HG03064 (cell line): ENCODE data around the gene GABBR2.

Experiments
- ATAC-seq: cut with Tn5 transposase; IDR thresholded peaks from one replicate; pipeline ENCODE4 v1.9.1; 2021; ENCODE audit warnings: low read depth; ENCODE audit not compliant: unreplicated experiment

GABBR2 gene

DNA sequence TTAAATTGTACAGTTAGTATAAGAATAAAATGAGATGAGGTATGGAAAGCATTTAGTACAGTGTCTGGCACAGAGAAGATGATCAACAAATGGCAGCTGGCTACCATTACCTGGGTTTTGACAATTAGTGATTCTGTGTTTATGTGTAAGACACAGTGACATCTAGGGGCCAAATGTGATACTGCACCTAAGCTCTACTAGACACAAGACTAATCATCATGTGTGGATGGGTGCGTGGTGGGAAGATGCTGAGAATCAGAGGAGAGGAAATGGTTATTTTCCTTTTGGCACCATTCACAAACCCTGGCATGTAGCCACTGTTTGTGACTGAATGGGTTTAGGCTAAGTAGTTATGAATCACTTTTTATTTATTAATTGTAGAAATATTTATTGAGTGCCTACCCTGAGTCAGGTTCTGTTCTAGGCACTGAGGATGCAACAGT lies 343.5 kb downstream of the GABBR2 start:
- ATAC-seq = no peak

DNA sequence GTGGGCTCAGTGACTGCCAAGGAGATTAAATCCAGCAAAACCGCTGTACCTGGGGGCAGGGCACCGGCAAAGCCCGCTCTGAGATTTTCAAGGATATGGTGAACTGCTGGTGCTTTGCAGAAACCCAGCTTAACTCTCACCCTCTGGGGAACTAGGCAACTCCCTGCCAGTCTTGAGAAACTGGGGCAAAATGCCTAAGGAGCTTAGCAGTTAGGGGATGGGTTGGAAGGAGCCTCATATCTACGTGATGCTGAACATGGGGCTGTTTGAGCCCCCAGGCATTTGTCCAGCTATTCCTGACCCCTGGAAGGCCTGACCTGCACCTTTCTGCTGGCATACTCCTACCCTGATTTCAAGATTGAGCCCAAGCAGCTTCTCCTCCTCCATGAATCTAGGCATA lies 344.6 kb downstream of the GABBR2 start:
- no peak for ATAC-seq

- ATAC-seq = no peak
Observed at GRCh38 chr9:98363644-98364043, 345.1 kb downstream of the GABBR2 start.

- ATAC-seq = no peak
Observed at GRCh38 chr9:98362624-98363252, 346.0 kb downstream of the GABBR2 start.

DNA sequence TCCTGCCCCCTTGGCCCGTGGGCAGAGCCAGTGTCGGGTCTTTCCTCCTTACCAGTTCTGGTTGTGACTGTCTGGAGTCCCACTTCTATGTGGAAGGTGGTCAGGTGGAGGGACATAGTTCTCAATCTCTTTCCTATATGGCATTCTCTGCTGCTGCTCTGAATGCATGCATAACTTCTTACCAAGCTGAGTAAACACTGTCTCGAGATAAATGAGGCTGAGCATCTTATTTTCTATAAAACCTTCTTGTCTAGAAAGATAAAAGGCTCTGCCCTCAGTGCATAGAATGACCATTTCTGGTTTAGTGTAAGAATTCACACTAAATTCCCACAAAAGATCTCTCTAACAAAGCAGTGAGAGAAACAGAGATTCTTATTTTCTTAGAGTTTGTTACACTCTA lies 347.1 kb downstream of the GABBR2 start:
- ATAC-seq = no peak

- ATAC-seq = no peak
Observed at GRCh38 chr9:98360176-98360708, 348.5 kb downstream of the GABBR2 start.

DNA sequence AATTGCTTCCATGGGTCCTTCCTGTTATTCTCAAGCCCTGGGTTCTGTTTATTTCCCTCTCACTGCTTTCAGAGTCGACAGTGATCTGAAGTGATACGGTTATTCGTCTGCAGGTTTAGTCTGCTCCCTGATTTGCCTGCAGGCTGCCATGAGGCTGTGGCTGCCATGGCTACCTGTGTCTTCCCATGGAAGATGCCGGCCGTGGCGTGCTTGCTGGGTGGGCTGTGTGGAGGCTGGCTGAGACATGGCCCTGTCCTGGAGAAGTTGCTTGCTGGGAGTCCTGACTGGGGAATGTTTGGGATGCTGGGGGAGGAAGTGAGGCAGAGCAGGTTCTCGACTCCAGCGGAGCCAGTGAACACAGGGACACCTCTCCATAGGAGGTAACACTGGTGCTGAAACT lies 349.2 kb downstream of the GABBR2 start:
- ATAC-seq = no peak

- no peak for ATAC-seq
Observed at GRCh38 chr9:98357921-98358535, 350.7 kb downstream of the GABBR2 start.

DNA sequence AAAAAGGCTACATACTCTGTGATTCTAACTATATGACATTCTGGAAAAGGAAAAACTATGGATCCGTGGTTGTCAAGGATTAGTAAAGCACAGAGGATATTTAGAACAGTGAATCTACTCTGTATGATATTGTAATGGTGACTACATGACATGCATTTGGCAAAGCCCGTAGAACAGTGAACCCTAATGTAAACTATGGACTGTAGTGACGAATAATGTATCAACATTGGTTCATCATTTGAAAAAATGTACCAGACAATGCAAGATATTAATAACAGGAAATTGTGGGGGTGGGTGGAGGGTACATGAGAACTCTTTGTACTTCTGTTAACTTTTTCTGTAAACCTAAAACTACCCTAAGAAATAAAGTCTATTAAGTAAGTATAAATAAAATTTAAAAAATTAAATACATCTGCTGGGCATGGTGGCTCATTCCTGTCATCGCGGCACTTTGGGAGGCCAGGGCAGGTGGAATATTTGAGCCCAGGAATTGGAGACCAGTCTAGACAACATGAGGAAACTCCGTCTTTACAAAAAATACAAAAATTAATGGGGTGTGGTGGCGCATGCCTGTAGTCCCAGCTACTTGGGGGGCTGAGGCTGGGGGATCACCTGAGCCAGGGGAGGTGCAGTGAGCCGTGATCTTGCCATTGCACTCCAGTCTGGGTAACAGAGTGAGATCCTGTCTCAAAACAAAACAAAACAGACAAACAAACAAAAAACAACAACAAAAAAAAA lies 351.6 kb downstream of the GABBR2 start:
- ATAC-seq = no peak

- no peak for ATAC-seq
Observed at GRCh38 chr9:98356326-98356725, 352.4 kb downstream of the GABBR2 start.

- ATAC-seq = no peak
Observed at GRCh38 chr9:98351370-98351769, 357.4 kb downstream of the GABBR2 start.

GRCh38 chr9:98347642-98348041 lies 361.1 kb downstream of the GABBR2 start:
- no peak for ATAC-seq

DNA sequence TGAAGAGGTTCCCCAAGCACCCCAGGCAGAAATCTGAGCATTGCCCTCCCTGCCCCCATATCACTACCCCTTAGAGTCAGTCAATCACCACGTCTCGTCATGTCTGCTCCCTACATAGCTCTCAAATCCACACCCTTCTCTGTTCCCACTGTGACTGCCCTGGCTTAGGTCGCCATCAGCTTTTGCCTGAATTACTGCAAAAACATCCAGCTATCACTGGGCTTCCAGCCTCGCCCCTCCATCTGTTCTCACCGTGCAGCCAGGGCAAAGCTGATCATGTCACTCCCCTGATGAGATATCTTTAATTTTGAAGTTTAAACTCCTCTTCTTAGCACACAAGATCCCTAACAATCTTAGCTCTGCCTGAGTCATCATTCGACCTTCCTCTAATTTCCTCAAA lies 363.7 kb downstream of the GABBR2 start:
- no peak for ATAC-seq

DNA sequence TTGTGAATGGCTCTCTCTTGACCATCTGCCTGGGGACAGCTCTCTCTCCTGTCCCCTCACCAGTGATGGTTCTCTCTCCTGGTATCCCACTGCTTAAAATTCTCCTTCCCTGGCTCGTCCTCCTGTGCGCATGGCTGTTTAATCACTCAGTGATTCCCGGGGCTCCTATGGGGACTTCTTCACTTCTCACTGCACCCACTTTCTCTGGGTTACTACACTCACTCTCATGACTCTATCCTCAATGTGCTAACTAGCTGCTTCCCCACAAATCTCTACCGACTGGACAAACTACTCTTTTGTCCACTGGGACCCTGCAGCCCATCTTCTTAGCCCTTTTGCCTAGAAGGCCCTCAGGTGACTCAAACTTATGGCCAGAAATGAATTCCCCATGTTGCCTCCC lies 364.2 kb downstream of the GABBR2 start:
- ATAC-seq = no peak

GRCh38 chr9:98342820-98343210 lies 365.9 kb downstream of the GABBR2 start:
- ATAC-seq = no peak

- ATAC-seq = no peak
Observed at GRCh38 chr9:98342098-98342819, 366.5 kb downstream of the GABBR2 start.

- ATAC-seq = no peak
Observed at GRCh38 chr9:98341157-98342097, 367.3 kb downstream of the GABBR2 start.

DNA sequence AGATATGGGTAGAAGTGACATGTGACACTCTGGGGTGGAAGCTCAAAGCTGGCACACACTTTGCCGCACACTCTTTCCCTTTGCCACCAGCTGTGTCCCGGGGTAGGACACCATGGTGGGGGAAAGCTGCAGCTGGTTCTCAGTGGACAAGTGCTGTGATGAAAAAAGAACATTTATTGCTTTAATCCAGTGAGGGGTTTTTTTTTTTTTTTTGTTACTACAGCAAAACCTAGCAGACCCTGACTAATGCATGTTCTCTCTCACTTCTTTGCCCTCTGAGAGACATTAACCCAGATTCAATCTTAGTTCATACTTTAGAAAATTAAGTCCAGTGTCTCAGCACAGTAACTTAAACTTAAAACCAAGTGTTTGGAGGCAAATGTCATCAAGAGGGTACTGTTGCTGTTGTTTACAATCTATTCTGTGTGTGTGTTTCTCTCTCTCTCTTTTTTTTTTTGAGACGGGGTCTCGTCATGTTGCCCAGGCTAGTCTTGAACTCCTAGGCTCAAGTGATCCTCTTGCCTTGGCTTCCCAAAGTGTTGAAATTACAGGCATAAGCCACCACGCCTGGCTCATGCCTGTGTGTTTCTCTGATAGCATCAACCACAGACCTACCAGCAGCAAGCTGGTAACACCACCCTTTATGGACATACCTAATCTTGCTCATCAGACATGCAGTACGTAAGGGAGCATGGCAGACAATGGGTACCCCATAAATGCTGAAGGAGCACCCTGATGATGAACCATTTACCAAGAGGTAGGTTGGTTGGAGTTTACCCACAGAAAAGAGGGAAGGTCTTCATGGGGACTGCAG lies 368.5 kb downstream of the GABBR2 start:
- no peak for ATAC-seq

DNA sequence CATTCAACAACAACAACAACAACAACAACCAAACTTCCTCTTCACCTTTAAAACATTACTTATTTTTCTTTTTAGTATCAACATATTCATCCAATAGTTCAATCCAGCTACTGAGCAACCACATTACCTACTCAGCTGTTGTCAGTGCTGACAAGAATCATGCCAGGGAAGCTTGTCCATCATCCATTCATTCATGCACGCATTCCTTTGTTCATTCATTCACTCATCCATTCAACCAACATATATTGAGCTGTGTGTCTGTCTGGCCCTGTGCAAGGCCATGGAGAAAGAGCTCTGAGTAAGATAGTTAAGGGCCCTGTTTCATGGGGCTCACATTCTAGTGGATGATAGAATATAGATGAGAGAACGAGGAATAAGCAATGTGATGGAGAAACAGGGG lies 373.1 kb downstream of the GABBR2 start:
- ATAC-seq = no peak
